NCI-H187 (cell line): ENCODE results near the gene KRT3.

Source experiments
- DNase-seq, 2 experiments: peaks; one replicate each; lab custom pipeline; 2025; lab: John Stamatoyannopoulos, UW

The KRT3 gene

DNA sequence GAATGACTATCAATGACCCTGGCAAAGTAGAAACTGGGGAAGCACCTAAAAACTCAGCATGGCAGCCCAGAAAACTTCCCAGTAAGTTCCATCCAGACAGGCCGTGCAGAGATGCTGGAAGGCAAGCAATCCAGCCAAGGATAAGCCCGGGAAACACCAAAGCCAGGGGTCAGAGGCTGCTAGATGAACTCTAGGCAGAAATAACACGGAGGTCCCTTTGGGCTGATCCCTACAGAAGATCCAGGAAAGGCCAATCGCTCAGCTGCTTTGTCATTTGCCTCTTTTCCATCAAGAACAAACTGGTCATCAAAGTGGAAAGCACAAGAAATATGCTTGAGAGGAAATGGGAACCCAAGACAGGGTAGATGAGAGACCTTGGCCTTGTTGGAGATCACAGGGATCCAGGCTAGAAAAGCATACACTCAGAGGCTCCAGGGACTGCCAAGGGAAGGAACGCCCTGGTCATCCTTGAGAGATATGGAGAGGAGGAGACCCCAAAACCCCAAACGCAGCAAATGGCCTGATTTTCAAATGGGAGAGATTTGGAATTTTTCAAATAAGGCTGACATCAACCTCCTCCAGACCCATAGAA, 31.7 kb upstream of the KRT3 start:
- no peak for DNase-seq

DNA sequence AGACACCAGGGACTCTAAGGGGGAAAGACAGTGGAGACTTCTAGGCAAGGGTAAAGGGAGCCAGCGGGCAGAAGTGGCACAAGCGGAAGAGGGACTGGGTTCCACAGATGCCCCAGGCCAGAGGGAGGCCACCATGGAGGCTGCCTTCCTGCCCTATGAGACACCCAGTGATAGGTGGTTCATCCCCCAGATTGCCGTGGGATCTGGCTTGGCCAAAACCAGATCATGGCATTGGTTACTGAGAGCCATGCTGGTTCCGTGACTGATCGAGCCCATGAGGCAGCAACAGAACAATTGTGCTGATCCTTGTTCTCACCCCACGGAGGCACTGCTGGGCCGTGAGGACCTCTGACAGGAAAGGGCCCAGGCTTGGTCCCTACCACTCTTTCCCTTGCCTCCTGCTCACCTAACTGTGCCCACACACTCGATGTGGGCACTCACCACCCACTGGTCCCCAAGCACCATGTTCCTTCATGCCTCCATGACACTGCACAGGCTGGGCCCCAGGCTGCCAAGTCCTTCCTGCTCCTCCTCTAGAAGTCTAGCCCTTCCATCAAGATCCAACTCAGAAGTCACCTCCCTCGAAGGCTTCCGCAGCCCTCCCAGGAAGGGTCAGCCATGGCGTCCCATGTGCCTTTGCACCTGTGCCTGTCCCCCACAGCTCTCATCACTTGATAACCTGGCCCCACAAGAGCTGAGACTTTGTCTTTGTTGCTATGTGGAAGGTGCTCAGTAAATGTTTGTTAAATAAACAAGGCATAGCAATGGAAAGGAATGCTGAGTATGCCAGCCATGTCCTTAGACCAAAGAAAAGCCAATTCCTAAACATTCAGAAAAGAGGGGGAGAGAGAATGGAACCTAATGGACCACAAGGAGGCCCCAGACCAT, 30.9 kb upstream of the KRT3 start:
- no peak for DNase-seq

DNA sequence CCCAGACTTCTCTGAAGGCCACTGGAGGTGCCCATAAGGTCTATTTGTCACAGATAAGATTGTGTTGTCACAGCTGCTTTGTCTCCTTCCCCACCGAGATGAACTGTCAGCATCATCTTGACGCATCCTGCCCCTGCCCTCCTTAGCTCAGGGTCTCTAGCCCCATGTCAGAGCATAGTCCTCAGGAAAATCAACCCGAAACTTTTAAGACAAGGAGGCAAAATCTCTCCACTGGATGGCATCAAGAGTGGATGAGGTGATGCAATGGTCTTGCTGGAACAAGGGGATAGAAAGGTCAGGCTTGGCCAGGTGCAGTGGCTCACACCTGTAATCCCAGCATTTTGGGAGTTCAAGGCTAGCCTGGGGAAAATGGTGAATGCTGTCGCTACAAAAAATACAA, 30.0 kb upstream of the KRT3 start:
- DNase-seq: no peak

DNA sequence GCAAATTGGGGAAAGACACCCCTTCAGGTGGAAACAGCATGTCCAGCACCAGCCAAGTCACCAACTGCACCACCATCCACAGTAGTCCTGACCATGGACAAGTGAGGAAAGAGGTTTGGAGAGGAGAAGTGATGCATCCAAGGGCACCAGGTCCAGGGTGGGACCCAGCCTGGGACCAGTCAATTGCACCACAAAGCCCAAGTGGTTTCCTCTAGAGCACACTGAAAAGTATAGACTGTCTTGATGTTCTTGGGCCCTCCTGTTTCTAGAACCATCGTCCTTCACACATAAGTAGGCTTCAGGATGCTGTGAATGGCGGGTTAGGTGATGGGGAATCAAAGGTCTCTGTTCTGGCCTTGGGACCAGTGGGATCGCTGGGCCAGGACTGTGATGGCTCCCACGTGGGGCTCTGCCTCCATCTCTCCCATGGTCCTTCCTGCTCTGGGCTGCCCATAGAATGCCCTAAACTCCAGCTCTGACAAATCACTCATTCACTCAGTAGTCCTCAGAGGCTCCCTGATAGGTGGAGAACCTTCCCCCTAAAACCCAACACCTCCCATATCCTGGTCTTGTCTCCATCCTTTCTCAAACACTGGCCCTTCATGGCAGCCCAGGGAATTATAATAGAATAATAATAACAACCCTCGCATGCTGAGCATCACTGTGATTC, 29.0 kb upstream of the KRT3 start:
- DNase-seq: no peak

DNA sequence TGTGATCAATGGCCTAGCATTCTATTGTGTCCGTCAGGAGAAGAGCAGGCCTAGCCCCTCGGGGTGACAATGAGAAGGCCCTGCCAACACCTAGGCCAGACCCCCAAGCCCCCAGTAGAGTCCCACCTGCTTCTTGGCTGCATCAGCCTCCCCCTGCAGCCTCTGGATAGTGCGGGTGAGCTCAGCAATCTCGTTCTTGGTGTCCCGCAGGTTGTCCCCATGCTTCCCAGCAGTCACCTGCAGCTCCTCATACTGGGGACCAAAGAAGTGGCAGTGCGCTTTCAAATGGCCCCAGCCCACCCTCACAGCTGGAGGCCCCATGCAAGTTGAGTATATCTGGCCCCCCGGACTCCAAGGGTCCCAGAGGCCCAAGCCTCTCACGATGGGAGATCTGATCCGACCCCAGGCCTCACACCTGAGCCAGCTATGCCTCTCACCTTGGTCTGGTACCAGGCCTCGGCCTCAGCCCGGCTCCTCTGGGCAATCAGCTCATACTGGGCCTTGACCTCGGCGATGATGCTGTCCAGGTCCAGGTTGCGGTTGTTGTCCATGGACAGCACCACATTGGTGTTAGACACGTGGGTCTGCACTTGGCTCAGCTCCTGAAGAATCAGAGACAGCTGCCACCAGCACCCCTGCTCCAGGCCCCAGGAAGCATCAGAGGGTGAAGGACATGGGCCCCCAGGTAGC, 28.0 kb upstream of the KRT3 start:
- no peak for DNase-seq

DNA sequence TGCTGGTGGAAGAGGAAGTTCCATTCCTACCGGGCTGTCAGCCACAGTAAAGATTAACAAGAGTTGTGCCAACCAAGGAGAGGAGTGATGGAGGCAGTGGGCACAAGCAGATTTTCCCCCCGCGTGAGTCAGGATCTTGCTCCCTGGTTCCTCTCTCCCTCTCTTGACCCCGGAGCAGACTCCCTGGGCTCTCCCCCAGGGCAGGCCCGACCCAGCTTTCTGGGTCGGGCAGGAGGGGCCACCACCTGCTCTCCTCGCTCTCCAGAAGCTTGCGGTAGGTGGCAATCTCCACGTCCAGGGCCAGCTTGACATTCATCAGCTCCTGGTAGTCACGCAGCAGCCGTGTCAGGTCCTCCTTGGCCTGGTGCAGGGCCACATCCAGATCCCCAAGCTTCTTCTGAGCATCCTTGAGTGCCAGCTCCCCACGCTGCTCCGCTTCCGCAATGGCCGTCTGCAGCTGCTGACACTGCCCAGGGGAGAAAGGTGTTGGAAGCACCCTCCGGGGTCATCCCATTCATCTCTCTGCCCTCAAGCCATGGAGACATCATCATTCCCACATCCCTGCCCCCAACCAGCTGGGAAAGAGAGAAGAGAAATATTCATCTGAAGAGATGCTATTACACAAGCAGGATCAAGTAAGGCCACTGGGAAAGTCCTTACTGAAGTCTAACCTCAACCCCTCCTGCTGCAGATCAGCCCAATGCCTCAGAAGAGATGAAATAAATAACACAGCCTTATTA, 27.0 kb upstream of the KRT3 start:
- DNase-seq: no peak

DNA sequence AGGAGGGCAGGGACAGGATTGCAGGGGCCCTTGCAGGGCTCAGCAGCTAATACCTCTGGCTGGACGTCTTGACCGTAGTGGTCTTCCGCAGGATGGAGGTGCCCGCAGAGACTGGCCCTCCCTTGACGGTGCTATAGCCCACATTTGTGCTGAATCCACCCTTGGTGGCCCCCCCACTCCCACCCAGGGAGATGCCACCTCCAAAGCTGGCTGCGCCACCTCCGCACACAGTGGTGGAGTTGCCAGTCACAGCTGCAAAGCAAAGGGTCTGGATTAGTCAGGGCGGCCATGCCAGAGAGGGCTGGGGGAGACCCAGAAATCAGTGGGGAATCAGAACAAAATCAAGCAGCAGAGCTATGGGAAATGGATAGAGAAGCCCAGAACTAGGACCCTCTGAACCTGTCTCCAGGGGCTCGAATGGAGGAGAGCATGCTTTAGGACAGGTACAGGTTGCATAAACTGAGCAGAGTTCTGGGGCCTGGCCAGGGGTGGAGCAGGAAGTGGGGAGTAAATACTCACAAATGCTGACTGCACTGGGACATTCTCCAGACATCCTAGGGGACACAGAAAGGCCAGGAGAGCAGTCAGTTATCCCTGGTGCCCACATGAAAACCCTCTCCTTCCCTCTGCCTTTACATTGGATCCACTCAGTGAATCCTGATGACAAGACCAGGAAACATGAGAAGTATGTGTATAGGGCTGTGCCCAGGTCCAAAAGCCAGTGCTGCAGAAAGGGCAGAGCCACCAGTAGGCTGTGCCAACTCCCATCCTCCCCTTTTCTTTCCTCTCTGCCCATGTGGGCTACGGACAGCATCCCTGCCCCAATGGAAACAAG, 26.1 kb upstream of the KRT3 start:
- DNase-seq: no peak

DNA sequence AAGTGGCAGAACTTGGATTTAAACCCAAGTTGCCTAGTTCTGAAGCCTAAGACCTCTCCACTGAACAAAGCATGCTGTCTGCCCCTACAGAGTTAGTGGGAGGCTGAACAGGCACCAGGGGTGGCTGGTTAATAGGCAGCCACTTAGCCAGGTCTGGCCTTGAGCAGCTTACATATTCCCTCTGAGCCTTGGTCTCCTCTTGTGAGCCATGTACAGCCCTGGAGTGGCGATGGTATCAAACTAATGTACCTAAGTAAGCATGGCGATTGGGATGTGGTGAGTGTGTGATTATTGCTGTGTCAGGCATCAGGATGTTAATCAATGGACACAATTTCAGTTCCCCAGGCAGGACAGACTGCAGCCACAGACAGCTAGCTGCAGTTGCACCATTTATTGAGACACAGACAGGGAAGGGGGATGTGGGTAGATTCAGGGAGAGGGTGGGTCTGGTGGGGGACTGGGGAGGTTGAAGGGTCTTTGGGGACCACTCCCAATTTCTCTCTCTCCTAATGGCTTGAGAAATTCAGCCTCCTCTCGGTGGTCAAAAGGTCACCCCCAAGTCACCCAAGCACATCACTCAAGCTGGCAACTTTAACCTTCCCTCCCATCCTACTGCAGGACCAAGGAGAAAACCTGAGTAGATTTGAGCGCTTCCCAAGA, 25.3 kb upstream of the KRT3 start:
- no peak for DNase-seq

DNA sequence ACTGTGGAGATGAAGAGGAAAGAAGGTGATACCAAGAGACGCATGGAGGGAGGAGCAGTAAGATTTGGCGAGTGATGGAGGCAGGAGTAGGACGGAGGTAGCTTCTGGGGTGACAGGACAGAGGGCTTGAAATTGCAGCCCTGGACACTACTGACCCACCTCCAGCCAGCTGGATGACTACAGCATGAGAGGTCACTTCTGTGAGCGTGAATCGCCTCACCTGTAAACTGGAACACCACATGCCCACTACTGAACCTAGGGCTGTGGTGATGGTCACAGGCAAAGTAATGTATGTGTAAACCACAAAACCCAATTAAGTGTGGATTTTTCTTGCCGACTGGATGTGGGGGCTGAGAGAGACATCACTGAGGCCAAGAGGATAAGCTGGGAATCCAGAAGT, 24.6 kb upstream of the KRT3 start:
- no peak for DNase-seq

DNA sequence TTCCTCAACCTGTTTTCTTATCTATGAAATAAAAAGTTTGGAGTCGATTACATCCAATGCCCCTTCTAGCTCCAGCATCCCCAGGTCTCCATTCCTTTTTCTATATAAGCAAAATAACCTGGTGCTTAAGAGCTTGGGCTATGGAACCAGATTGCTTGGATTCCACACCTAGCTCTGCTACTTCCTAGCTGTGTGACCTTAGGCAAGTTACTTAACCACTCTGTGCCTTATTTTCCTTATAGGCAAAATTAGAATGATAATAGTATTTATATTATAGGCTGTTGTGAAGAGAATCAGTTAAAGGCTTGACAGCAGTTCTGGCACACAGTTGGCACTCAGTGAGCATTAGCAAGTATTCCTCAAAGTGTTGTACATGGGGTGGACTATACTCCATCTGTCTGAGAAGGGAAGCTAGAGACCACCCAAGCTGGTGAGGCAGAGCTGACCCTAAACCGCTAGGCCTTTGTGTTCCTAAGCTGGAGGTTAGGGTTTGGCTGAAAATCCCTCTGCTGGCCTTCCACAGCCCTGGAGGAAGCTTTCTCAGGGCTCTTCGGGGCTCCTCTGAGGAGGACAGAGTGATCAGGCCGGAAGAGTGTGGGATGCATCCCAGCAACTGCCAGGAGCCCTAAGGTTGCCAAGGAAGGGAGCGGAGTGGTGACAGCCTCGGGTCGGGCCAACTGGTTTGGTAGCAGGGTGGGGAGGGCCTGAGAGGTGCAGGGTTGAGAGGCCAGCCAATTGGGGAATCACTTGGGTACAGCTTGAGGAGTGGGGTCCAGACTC, 24.0 kb upstream of the KRT3 start:
- DNase-seq: no peak

DNA sequence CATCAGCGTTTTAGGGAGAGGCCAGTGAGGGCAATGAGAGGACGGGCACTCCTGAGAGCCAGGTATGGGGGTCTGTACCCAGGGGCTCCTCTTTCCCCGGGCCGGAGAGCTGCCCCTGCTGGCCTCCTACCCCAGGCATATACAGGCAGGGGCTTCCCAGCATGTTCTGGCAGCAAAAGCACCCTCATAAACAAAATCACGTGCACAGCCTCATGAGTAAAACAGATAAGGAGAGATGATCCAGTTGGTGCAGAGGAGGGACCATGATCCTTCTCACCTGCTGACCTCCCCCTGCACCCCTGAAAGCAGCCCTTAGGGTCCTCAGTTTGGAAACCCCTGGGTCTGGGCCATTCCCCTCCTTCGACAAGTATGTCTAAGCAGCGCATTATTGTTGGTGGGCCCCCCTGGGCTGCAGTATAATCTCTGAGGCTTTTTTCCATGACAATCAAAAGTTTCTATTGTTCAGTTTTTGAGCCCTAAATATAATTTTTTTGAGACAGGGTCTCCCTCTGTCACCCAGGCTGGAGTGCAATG, 23.0 kb upstream of the KRT3 start:
- DNase-seq: no peak

DNA sequence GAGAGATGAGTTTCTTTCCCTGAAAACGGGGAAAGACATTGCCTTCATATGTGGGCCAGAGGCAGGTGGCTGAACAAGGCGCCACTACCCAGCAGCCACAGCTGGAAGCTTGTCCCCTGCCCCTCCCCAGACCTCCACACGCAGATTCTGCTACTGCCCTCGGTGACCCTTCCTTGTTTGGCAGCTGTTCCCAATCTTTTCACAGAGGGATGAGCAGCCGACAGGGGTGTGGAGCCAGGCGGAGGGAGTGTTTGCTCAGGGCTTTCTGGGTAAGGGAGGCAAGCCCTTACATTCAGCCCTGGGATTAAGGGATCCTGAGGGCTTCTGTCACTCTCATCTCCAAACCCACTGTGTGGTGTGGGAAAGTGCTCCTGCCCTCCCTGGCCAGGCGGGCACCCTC, 22.5 kb upstream of the KRT3 start:
- DNase-seq: no peak

DNA sequence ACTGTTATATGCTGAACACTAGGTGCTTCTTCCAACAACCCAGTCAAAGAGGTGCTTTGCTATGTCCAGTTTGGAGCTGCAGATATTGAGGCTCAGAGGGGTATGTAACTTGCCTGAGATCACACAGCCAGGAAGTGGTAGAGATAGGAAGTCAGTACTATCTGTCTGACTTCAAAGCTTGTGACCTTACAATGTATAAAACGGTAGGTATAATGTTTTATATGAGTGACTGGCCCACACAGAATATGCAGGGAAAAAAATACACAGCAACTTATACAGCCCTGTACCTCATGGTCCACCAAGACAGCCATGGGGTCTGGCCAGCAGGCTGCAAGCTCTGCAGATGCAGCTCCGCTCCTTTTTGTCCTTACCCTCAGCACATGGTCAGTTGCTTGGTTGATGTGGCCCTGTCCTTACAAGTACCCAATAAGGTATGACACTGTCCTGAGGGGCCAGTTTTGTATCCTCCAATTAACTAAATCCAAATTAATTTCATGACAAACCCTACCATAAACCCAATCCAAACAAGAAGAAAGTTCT, 21.9 kb upstream of the KRT3 start:
- DNase-seq: no peak

DNA sequence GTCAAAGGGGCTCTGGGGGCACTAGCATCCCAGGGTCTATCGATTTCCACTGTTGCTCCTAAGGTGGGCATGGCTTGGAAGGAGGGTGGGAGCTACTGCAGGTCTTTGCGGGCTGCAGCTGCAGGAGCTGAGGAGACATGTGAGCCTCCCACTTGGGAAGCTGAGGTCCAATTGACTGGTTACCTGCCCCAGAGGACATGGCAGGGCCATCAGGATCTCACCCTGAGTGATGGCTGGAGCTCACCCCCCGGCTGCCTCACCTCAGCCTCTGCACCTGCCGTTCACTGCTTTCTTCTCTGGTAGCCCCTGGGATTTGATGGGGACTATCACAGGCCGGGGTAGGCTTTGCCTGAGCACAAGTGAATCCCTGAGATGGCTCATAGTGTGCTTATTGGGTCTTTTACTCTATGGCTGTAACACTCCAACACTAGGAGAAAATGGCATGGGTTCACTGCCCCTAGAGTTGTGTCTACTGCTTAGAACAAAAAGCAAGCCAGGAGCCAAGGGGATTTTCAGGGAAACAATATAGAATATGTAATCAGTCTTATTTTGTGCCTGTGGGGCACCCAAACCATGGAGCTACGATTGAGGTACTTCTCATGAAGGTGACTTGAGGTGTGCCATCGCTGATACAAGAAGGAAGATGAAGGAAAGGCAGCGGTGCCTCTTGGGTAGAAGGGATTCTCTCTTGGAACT, 21.2 kb upstream of the KRT3 start:
- DNase-seq: no peak

DNA sequence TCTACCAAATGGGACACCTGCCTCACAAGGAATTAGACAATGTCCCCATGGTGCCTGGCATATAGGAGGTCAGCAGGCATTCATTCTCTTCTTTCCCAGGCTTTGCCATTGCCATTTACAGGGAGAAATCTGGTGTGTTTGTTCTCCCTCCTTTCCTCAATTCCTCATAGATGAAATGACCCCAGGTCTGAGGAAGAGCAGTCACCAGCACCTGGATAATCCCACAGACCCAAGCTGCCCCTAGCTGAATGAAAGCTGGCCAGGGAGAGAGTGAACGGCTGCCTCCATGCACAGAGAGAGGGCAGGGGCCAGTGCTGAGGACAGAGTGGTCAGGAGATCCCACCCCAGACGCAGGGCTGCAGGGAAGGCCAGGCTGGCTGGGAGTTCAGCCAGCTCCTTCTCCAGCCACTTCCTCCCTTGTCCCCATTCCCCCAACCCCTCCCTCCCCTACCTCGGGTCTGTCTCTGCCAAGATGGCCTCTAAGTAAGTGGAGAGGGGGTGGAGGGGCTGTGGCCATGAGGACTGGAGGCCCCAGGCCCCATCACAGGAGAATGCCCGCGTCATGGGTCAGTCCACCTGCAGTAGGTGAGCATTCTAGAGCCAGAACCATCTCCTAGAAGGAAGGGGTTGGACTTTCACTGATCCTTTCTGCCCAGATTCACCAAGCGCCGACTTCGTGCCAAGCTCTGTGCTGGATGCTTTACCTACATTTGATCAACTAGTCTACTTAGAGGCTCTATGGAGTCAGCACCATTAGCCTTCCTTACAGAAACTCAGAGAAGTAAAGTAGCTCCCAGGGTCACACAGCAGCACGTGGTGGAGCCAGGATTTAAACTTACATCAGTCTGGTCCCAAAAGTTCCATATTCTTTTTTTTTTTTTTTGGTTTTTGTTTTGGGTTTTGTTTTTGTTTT, 20.0 kb upstream of the KRT3 start:
- no peak for DNase-seq

DNA sequence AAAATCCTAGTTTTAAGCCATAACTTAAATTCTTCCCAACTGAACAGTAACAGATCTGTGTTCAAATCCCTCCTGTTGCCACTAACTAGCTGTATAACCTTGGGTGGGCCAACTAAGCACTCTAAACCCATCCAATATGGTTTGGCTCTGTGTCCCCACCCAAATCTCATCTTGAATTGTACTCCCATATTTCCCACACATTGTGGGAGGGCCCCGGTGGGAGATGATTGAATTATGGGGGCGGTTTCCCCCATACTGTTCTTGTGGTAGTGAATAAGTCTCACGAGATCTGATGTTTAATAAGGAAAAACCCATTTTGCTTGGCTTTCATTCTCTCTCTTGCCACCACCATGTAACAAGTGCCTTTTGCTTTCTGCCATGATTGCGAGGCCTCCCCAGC, 19.2 kb upstream of the KRT3 start:
- DNase-seq: no peak

DNA sequence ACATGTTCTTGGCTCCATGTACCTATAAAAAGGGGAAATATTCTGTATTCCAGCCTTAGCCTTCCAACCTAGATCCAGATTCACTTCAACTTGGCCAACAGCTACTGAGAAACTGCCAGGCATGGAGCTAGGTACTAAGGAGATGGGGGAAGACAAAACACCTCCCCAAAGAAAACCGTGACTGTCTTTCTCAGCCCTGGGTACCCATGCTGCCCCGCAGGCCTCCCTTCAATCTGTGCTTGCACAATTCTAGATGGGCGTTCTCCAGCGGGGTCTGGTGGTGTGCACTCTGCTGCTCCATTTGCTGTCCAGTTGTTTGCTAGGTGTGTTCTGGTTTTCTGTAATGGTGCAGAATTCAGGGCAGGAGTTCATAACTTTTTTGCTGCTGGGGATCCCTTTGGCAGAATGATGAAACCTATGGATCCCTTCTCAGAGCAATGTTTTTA, 18.8 kb upstream of the KRT3 start:
- DNase-seq: no peak
